ENCODE data around the gene HPSE. TPM values are rescaled to one million over a fixed set of nuclear protein-coding genes. Genes with fewer than 3 reads are reported as not detected.
A peak's percentile ranks its signal among the peaks of the same experiment; 100 is the strongest.
"Not testable (repeated sequence)": the region's sequence is repeated elsewhere in the genome, so short reads cannot be mapped to it uniquely, and the experiment has no call there.

Gene HPSE
- polyA plus RNA-seq, 1 experiment: 0.71 TPM

DNA sequence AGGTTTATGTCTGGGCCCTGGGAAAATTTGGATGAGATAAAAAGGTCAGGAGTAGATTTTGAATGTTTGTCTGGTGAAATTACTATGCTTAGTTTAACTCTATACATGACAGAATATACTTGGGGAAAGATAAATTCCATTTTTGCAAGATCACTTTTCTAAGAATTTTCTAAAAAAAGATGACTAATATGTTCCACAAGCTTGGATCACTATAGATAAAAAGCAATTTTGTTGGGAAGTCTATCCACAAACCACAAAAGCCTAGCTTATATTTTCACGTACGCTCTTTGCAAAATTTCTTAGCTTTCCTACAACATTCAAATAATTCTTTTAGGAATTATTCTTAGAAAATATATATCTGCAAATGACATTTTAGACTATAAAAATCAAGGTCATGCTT is 29.5 kb downstream of the HPSE start:
- ChIA-PET POLR2A (interaction anchor here (0.7 kb wide), 1 partner anchor 876 kb away, joined by 4 read pairs; no protein-coding TSS in a partner anchor), CTCF (interaction anchor here (1.0 kb wide), 1 partner anchor 58 kb away, joined by 3 read pairs; no protein-coding TSS in a partner anchor)
- Histone ChIP-seq H3K36me3 (ENCODE audit: control insufficient read depth, insufficient read depth, low read length) (no peaks in the 10 kb centered on the region), H3K27me3 (ENCODE audit: control insufficient read depth, insufficient read depth, low read length) (no peaks in the 10 kb centered on the region), H3K4me3 (ENCODE audit: low read depth, low read length) (no peak overlapping the region)
- DNase-seq (ENCODE audit: low read depth): no peak
- TF ChIP-seq, protein P1, sequence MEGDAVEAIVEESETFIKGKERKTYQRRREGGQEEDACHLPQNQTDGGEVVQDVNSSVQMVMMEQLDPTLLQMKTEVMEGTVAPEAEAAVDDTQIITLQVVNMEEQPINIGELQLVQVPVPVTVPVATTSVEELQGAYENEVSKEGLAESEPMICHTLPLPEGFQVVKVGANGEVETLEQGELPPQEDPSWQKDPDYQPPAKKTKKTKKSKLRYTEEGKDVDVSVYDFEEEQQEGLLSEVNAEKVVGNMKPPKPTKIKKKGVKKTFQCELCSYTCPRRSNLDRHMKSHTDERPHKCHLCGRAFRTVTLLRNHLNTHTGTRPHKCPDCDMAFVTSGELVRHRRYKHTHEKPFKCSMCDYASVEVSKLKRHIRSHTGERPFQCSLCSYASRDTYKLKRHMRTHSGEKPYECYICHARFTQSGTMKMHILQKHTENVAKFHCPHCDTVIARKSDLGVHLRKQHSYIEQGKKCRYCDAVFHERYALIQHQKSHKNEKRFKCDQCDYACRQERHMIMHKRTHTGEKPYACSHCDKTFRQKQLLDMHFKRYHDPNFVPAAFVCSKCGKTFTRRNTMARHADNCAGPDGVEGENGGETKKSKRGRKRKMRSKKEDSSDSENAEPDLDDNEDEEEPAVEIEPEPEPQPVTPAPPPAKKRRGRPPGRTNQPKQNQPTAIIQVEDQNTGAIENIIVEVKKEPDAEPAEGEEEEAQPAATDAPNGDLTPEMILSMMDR (IDR thresholded peaks at IDR 0.05; ENCODE audit: insufficient read depth, low read depth, low read length): no peak

DNA sequence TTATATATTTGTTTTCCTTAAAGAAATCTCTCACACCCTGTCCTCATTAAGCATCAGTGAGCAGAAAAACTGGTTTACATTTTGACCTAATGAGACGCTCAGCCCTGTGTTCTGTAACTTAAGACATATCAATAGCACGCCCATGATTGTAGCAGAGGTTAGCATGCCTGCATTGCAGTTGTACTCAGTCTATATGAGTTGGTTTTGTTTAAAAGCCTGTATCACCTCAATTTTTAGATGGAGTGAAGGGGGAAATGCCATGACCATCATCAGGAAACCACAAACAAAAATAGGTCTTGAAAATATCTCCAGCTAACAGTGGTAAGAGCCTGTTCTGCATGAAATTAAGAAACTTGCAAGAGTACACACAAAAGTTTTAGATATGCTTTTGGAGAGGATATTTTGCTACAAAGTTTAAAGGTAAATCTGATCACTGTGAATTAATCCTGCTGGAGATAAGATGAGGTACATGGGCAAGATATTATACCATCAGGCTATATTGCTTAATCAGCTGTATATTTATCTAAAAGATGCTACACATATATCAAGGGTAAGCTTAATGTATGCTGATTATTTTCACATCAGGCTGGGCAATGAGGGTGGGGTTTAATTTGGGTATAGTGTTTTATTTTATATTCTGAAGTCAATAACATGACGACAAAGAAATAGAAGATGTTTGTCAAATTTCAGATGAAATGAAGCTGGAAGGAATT is 36.9 kb downstream of the HPSE start:
- Histone ChIP-seq H3K27me3 (ENCODE audit: control insufficient read depth, insufficient read depth, low read length) (no peaks in the 10 kb centered on the region), H3K4me3 (ENCODE audit: low read depth, low read length) (no peak overlapping the region), H3K36me3 (ENCODE audit: control insufficient read depth, insufficient read depth, low read length) (no peaks in the 10 kb centered on the region)
- DNase-seq (ENCODE audit: low read depth): no peak
- ChIA-PET POLR2A (no interaction called here), CTCF (no interaction called here)
- TF ChIP-seq, protein P1 (IDR thresholded peaks at IDR 0.05; ENCODE audit: insufficient read depth, low read depth, low read length): no peak

GRCh38 chr4:83293305-83294046 is 41.2 kb downstream of the HPSE start:
- ChIA-PET POLR2A (no interaction called here), CTCF (interaction anchor here (0.9 kb wide), 1 partner anchor 9 kb away, joined by 3 read pairs; the partner anchor contains the start of gene COQ2)
- H3K36me3 ChIP-seq (ENCODE audit: control insufficient read depth, insufficient read depth, low read length): no peaks in the 10 kb centered on the region
- no peak overlapping the region for H3K4me3 ChIP-seq (ENCODE audit: low read depth, low read length)
- TF ChIP-seq, protein P1 (IDR thresholded peaks at IDR 0.05; ENCODE audit: insufficient read depth, low read depth, low read length): no peak
- no peaks in the 10 kb centered on the region for H3K27me3 ChIP-seq (ENCODE audit: control insufficient read depth, insufficient read depth, low read length)
- DNase-seq (ENCODE audit: low read depth): no peak

DNA sequence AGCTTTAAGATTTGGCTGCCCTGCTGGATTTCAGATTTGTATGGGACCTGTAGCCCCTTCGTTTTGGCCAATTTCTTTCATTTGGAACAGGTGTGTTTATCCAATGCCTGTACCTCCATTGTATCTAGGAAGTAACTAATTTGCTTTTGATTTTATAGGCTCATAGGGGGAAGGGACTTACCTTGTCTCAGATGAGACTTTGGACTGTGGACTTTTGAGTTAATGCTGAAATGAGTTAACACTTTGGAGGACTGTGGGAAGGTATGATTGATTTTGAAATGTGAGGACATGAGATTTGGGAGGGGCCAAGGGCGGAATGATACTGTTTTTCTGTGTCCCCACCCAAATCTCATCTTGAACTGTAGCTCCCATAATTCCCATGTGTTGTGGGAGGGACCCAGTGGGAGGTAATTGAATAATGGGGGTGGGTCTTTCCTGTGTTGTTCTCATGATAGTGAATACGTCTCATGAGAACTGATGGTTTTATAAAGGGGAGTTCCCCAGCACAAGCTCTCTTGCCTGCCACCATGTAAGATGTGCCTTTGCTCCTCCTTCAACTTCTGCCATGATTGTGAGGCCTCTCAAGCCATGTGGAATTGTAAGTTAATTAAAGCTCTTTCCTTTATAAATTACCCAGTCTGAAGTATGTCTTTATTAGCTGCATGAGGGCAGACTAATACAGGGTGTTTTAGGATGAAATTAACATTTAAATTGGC is 44.4 kb downstream of the HPSE start:
- CTCF ChIA-PET; DNase-seq (ENCODE audit: low read depth); POLR2A ChIA-PET; H3K27me3 ChIP-seq (ENCODE audit: control insufficient read depth, insufficient read depth, low read length); H3K36me3 ChIP-seq (ENCODE audit: control insufficient read depth, insufficient read depth, low read length); H3K4me3 ChIP-seq (ENCODE audit: low read depth, low read length): not testable (repeated sequence)

- POLR2A ChIA-PET; H3K27me3 ChIP-seq (ENCODE audit: control insufficient read depth, insufficient read depth, low read length); CTCF ChIA-PET: not testable (repeated sequence)
Observed at GRCh38 chr4:83288381-83288780, 46.3 kb downstream of the HPSE start.

GRCh38 chr4:83285055-83285407 is 49.6 kb downstream of the HPSE start:
- no peaks in the 10 kb centered on the region for H3K36me3 ChIP-seq (ENCODE audit: control insufficient read depth, insufficient read depth, low read length)
- H3K4me3 ChIP-seq (ENCODE audit: low read depth, low read length): peak overlapping the region; percentile 49
- H3K27me3 ChIP-seq (ENCODE audit: control insufficient read depth, insufficient read depth, low read length): no peaks in the 10 kb centered on the region
- TF ChIP-seq, protein P1 (IDR thresholded peaks at IDR 0.05; ENCODE audit: insufficient read depth, low read depth, low read length): no peak
- POLR2A ChIA-PET: interaction anchor here (0.7 to 1.3 kb wide), 2 partner anchors 172 to 250 kb away, joined by 4 to 6 read pairs; partner anchors contain the start of gene COPS4
- CTCF ChIA-PET: interaction anchor here (0.7 to 1.9 kb wide), 6 partner anchors 8 to 435 kb away, joined by 3 to 6 read pairs (median 4); no protein-coding TSS in a partner anchor
- no peak for DNase-seq (ENCODE audit: low read depth)

More at GRCh38 chr4:83288381-83288780, 46.3 kb downstream of the HPSE start:
- not testable (repeated sequence) for H3K4me3 ChIP-seq (ENCODE audit: low read depth, low read length); DNase-seq (ENCODE audit: low read depth); H3K36me3 ChIP-seq (ENCODE audit: control insufficient read depth, insufficient read depth, low read length)
